Measurements from ENCODE around the gene KPNA1.
"Not testable (repeated sequence)": the region's sequence is repeated elsewhere in the genome, so short reads cannot be mapped to it uniquely, and the experiment has no call there.

The KPNA1 gene

GRCh38 chr3:122469659-122470058 is 45.1 kb downstream of the KPNA1 start:
- DNase-seq: no peak

DNA sequence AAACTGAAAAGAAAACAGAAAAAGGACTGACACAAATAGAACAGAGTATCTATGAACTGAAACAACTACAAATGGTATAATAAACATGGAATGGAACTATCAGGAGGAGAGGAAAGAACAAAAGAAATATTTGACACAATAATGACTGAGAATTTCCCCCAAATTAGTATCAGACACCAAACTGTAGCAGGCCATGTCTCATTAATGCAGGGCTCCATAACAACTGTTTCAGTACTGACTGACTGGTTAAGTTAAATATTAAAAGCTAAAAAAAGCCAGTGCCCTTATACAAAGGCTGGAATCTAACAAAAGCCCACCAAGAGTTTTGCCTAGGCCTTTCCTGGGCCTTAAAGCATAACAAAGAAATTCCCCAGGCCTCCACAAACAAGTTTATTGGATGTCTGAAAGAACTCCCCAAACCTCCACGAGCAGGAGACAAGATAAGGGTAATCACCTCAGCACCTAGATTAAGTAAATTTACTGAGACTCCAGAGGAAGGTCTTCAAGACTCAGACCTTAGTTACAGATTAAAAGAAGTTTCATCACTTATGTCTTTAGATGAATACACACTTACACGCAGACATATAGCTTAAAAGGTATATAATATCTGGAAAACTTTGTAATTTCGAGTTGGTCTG is 45.7 kb downstream of the KPNA1 start:
- no peak for DNase-seq

DNA sequence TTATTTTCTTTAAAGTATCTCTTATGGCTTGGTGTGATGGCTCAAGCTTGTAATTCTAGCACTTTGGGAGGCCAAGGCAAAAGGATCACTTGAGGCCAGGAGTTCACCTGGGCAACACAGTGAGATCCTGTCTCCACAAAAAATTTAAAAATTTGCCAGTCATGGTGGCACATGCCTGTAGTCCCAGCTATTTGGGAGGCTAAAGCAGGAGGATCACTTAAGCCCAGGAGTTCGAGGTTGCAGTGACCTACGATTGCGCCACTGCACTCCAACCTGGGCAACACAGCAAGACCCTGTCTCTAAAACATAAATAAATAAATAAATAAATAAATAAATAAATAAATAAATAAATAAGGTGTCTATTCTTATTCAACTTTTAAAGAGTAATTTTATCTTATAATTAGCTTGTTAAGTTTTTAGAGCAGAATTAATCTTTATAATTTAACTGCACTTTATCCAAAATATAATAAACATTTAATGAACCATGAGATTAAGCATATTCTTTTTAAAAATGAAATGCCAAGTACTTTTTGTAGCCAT is 48.0 kb downstream of the KPNA1 start:
- no peak for DNase-seq

- no peak for DNase-seq
These were observed 50.1 kb downstream of the KPNA1 start for GRCh38 chr3:122464659-122465058.

DNA sequence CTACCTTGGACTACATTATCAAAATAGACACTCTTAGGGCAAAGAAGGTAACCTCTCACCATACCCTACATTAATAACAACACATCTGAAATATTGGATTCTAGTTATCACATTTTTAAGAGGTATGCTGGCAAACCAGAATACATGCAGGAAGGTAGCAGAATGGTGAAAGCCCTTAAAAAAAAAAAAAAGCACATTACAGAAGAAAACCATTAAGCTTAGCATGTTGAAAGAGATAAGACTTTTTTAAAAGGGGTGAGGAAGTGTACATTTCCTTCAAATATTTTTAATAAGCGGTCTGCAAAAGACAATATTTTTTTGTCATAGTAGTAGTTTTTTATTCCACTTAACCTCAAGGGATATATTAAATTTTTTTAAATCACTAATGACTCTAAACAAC is 52.3 kb downstream of the KPNA1 start:
- no peak for DNase-seq

DNA sequence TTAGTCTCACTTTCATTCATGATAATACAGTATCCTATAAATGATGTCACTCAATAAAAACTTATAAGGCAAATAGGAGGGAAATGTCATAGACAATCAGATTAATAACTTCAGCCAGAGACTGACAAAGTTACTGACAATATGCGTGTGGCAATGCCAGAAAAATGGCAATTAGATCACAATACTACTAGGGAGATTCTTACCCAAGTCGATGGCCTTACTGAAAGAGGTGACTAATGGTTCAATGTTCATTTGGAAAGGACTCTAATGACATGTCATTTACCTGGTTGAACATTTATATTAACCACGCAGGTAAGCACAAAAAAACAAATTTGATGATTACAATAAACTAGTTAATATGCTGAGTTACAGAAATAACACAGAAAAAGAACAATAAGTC is 52.9 kb downstream of the KPNA1 start:
- DNase-seq: no peak

GRCh38 chr3:122458992-122459391 is 55.7 kb downstream of the KPNA1 start:
- no peak for DNase-seq

- no peak for DNase-seq
These were observed 57.0 kb downstream of the KPNA1 start for GRCh38 chr3:122457706-122458105.

- DNase-seq: no peak
These were observed 58.7 kb downstream of the KPNA1 start for GRCh38 chr3:122456074-122456473.

GRCh38 chr3:122451371-122451770 is 63.4 kb downstream of the KPNA1 start:
- DNase-seq: no peak

DNA sequence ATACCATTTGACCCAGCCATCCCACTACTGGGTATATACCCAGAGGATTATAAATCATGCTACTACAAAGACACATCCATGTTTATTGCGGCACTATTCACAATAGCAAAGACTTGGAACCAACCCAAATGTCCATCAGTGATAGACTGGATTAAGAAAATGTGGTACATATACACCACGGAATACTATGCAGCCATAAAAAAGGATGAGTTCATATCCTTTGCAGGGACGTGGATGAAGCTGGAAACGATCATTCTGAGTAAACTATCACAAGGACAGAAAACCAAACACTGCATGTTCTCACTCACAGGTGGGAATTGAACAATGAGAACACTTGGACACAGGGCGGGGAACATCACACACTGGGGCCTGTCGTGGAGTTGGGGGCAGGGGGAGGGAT is 66.5 kb downstream of the KPNA1 start:
- not testable (repeated sequence) for DNase-seq

DNA sequence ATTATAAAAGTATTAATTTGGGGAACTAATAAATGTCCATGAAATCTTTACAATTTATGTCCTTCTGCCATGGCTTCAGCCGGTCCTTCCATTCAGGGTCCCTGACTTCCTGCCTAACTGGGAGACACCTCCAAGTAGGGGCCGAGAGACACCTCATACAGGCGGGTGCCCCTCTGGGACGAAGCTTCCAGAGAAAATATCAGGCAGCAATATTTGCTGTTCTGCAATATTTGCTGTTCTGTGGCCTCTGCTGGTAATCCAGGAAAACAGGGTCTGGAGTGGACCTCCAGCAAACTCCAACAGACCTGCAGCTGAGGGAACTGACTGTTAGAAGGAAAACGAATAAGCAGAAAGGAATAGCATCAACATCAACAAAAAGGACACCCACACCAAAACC is 70.2 kb downstream of the KPNA1 start:
- not testable (repeated sequence) for DNase-seq

DNA sequence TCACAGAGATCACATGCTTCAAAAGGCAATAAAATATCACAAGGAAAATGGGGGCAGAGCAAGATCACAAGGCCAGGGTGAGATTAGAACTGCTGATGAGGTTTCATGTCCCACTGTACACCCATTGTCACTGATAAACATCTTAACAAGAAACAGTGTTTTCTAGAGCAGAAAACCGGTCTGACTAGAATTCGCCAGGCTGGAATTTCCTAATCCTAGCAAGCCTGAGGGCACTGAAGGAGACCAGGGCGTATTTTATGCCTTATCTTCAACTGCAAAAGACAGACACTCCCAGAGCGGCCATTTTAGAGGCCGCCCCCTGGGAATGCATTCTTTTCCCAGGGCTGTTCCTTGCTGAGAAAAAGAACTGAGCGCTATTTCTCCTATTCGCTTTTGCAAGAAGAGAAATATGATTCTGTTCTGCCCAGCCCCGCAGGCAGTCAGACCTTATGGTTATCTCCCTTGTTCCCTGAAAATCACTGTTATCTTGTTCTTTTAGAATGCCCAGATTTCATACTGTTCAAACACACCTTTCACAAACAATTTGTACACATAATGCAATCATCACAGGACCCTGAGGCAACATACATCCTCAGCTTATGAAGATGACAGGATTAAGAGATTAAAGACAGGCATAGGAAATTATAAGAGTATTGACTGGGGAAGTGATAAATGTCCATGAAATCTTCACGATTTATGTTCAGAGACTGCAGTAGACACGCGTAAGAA is 70.8 kb downstream of the KPNA1 start:
- DNase-seq: not testable (repeated sequence)

GRCh38 chr3:122443090-122443489 is 71.6 kb downstream of the KPNA1 start:
- no peak for DNase-seq

GRCh38 chr3:122435950-122436349 is 78.8 kb downstream of the KPNA1 start:
- no peak for DNase-seq

DNA sequence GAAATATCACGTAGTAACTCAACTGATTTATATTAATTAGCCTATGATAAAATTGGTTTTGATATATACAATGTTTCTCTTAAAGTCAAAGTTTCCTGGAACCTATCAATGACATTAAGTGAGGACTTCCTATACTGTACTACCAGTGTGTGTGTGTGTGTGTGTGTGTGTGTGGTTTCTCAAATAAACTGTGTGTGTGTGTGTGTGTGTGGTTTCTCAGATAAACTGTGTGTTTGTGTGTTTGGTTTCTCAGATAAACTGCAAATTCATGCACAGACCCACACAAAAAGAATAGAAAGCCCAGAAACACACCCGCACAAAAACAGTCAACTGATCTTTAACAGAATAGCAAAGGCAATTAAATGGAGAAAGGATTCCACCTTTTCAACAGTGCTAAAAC is 84.4 kb downstream of the KPNA1 start:
- no peak for DNase-seq

DNA sequence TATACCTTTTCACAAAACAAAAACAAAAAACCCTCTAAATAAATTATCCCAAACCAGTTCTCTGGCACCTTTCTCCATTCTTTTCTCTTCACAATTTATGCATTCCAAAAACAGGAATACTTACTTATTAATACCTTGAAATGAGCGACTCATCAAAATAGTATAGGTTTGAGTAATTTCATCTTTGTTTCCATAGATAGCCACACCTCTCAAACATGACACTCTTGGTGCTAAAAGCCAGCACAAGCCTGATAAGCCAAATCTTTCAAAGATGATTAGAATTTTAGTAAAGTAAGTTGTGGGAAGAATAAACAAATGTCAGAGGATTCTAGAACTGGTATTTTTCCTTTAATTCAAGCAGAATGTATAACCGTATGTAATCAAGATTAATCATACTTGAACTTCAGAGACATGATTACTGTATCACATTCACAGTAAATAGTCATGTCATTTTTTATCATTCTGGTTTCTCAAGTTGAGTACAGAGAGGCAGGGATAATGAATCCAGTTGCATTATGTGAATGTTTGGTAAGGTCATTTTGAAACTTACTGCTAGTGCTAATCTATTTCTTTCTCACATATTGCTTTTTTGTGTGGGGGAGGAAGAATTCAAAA is 86.8 kb downstream of the KPNA1 start:
- DNase-seq: no peak

DNA sequence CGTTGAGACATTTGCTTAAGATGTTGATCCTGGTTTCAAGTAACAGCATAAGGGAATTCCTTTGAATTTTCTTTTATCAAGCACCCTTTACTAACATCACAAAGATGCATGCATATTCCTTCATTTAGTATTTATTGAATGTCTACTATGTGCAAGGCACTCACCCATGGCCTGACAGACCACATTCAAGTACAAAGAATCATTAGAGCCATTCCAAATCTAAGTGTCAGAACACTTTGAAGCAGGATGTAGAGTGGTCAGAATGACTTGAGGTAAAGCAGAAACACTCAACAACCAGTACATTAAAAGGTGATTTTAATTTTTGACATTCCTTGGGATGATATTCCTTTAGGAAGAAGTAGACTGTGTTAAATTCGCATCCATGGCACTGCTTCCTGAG is 92.9 kb downstream of the KPNA1 start:
- DNase-seq: no peak

DNA sequence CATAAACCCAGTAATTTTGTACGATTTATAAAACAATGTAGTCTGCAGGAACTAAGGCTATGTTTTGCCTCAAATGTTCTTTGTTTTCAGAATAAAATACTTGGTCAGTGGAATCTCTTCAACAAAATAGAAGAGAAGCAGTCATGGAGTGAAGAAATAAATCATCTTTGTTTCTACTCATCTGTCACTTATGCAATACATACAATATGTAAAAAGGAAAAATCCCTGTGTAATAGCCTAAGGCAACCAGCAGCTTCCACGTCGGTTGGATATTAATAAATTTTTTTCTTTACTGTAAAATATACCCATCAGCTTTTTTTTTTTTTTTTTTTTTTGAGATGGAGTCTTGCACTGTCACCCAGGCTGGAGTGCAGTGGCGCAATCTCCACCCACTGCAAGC is 93.6 kb downstream of the KPNA1 start:
- DNase-seq: no peak

GRCh38 chr3:122416966-122417365 is 97.8 kb downstream of the KPNA1 start:
- DNase-seq: no peak

GRCh38 chr3:122415762-122416654 is 98.7 kb downstream of the KPNA1 start, which contains the start of gene WDR5B:
TSS of gene WDR5B (minus strand) at chr3:122416062. CDS start at chr3:122415528, 534 bp downstream.
- peak; percentile 98 for DNase-seq

DNA sequence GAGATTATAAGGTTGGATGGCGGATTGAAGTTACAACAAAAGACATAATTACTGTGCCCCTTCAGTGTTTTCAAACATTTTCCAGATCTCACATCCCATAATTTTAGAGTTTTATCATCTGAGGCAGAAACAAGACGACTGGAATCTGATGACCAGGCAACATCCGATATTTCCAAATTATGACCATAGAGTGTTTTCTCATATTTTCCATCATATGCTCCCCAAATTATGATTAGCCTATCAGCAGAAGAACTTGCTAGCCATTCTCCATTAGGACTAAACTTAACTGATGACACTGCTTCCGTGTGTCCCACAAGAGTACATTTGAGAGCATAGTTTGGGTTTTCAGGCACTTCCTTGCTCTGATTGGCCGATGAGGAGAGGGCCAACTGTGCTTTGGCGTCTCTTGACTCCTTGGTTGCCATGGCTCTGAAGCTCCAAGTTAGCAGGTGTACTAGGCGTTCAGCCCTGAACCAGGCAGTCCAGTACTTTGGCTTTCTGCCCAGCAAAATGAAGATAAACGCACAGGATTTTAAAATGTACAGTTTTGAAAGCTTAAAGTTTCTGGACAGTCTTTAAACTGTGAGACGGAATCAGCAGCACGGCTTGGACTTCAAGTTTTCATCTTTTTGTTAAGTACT is 99.5 kb downstream of the KPNA1 start:
- DNase-seq: peak; percentile 52
